HepG2 (cell line): ENCODE data around the gene RARA. TPM values are rescaled to one million over a fixed set of nuclear protein-coding genes. Genes with fewer than 3 reads are reported as not detected.

ENCODE experiments used
- AGO2 ChIP-seq: fragments of 200-400 bp; formaldehyde crosslinking; optimal IDR thresholded peaks from 2 replicates; pipeline ENCODE3; 2017; ENCODE audit warnings: mild to moderate bottlenecking, low read depth, low read length, moderate library complexity
- ONECUT2 ChIP-seq: sonication (generic); formaldehyde crosslinking; IDR thresholded peaks from 2 replicates; pipeline ENCODE4 v1.4.0; 2020; ENCODE audit warnings: missing genetic modification reagents
- POLR2G ChIP-seq: fragments of 200-400 bp; formaldehyde crosslinking; IDR thresholded peaks from 2 replicates; pipeline ENCODE4 v1.6.1; 2018; ENCODE audit warnings: mild to moderate bottlenecking, low read depth, low read length, moderate library complexity
- RARA ChIP-seq: IDR thresholded peaks from 2 replicates; pipeline ENCODE4 v1.6.1; 2016; ENCODE audit warnings: missing genetic modification reagents, missing compliant biosample characterization
- ZNF282 ChIP-seq: fragments of 450-650 bp; IDR thresholded peaks from 2 replicates; pipeline ENCODE4 v1.6.1; 2018; ENCODE audit not compliant: partially characterized antibody
- polyA plus RNA-seq, 8 experiments: library from polyadenylated mRNA; depleted of rRNA in 3 of 8; stranded (reverse) in 7 of 8; unstranded in 1 of 8; fragments of >200 nt; fragmentation: Illumina TruSeq in 4 of 8; extraction: Trizol in 4 of 8; gene quantifications; 2 replicates each; pipeline versions ENCODE4 v1.2.1 to v1.2.3, GENCODE V29; 2011 to 2016; ENCODE audit warnings: low read depth in 4 of 8, missing spikeins in 1 of 8, mixed read lengths in 1 of 8; ENCODE audit not compliant: insufficient read depth in 1 of 8
- total RNA-seq, 5 experiments: library from RNA; depleted of rRNA; stranded (reverse); fragments of >200 nt; fragmentation: Illumina TruSeq; extraction: Trizol; gene quantifications; 2 replicates each; pipeline ENCODE4 v1.2.3, GENCODE V29; 2016; ENCODE audit warnings: low read depth in 1 of 5
- TF ChIP-seq, protein P1 (sequence below): sonication (generic); formaldehyde crosslinking; IDR thresholded peaks from one replicate; pipeline ENCODE4 v1.5.1; 2020; ENCODE audit warnings: mild to moderate bottlenecking, missing genetic modification reagents; ENCODE audit errors: not compliant biosample characterization
- TF ChIP-seq, protein P2 (sequence below): sonication (generic); formaldehyde crosslinking; IDR thresholded peaks from 2 replicates; pipeline ENCODE4 v1.5.0; 2020; ENCODE audit warnings: missing genetic modification reagents
- TF ChIP-seq, protein P3 (sequence below): sonication (generic); formaldehyde crosslinking; IDR thresholded peaks from 2 replicates; pipeline ENCODE4 v1.4.0; 2020; ENCODE audit warnings: missing genetic modification reagents
- TF ChIP-seq, protein P4 (sequence below): IDR thresholded peaks from 2 replicates; pipeline ENCODE4 v1.6.1; 2016; ENCODE audit warnings: control low read depth
- TF ChIP-seq, protein P5 (sequence below): sonication (generic); formaldehyde crosslinking; IDR thresholded peaks from 2 replicates; pipeline ENCODE4 v1.9.0; 2021; ENCODE audit warnings: missing genetic modification reagents, mild to moderate bottlenecking, borderline replicate concordance

RARA gene
- total and polyA plus RNA-seq, 2 of the 13 experiments (the other 11 are each of a cell fraction or from before 2014, with no cell fraction given), result 6.4 to 8.6 TPM

DNA sequence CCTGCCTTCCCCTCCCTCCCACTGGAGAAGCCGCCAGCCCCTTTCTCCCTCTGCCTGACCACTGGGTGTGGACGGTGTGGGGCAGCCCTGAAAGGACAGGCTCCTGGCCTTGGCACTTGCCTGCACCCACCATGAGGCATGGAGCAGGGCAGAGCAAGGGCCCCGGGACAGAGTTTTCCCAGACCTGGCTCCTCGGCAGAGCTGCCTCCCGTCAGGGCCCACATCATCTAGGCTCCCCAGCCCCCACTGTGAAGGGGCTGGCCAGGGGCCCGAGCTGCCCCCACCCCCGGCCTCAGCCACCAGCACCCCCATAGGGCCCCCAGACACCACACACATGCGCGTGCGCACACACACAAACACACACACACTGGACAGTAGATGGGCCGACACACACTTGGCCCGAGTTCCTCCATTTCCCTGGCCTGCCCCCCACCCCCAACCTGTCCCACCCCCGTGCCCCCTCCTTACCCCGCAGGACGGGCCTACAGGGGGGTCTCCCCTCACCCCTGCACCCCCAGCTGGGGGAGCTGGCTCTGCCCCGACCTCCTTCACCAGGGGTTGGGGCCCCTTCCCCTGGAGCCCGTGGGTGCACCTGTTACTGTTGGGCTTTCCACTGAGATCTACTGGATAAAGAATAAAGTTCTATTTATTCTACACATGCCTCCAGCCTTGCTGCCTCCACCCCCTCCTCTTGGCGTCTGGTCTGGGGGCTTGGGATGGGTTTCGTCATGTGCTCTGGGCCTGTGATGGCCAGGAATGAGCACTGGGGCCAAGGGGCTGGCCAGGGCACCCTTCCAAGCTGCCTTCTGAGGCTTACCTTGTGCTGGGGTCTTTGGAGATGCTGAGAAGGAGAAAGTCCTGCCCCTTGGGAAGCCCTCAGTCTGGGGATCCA is 48.3 kb downstream of the RARA start (continued):
- TF ChIP-seq, protein P1, sequence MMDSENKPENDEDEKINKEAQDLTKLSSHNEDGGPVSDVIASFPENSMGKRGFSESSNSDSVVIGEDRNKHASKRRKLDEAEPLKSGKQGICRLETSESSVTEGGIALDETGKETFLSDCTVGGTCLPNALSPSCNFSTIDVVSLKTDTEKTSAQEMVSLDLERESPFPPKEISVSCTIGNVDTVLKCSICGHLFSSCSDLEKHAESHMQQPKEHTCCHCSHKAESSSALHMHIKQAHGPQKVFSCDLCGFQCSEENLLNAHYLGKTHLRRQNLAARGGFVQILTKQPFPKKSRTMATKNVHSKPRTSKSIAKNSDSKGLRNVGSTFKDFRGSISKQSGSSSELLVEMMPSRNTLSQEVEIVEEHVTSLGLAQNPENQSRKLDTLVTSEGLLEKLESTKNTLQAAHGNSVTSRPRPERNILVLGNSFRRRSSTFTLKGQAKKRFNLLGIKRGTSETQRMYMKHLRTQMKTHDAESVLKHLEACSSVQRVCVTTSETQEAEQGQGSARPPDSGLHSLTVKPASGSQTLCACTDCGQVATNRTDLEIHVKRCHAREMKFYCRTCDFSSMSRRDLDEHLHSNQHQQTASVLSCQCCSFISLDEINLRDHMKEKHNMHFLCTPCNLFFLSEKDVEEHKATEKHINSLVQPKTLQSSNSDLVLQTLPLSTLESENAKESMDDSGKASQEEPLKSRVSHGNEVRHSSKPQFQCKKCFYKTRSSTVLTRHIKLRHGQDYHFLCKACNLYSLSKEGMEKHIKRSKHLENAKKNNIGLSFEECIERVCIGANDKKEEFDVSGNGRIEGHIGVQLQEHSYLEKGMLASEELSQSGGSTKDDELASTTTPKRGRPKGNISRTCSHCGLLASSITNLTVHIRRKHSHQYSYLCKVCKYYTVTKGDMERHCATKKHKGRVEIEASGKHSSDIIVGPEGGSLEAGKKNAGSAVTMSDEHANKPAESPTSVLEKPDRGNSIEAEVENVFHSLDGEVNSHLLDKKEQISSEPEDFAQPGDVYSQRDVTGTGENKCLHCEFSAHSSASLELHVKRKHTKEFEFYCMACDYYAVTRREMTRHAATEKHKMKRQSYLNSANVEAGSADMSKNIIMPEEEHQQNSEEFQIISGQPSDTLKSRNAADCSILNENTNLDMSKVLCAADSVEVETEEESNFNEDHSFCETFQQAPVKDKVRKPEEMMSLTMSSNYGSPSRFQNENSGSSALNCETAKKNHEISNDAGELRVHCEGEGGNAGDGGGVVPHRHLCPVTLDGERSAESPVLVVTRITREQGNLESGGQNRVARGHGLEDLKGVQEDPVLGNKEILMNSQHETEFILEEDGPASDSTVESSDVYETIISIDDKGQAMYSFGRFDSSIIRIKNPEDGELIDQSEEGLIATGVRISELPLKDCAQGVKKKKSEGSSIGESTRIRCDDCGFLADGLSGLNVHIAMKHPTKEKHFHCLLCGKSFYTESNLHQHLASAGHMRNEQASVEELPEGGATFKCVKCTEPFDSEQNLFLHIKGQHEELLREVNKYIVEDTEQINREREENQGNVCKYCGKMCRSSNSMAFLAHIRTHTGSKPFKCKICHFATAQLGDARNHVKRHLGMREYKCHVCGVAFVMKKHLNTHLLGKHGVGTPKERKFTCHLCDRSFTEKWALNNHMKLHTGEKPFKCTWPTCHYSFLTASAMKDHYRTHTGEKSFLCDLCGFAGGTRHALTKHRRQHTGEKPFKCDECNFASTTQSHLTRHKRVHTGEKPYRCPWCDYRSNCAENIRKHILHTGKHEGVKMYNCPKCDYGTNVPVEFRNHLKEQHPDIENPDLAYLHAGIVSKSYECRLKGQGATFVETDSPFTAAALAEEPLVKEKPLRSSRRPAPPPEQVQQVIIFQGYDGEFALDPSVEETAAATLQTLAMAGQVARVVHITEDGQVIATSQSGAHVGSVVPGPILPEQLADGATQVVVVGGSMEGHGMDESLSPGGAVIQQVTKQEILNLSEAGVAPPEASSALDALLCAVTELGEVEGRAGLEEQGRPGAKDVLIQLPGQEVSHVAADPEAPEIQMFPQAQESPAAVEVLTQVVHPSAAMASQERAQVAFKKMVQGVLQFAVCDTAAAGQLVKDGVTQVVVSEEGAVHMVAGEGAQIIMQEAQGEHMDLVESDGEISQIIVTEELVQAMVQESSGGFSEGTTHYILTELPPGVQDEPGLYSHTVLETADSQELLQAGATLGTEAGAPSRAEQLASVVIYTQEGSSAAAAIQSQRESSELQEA, result no peak
- TF ChIP-seq ONECUT2 (CRISPR knock-in tag), result no peak
- TF ChIP-seq, protein P2, sequence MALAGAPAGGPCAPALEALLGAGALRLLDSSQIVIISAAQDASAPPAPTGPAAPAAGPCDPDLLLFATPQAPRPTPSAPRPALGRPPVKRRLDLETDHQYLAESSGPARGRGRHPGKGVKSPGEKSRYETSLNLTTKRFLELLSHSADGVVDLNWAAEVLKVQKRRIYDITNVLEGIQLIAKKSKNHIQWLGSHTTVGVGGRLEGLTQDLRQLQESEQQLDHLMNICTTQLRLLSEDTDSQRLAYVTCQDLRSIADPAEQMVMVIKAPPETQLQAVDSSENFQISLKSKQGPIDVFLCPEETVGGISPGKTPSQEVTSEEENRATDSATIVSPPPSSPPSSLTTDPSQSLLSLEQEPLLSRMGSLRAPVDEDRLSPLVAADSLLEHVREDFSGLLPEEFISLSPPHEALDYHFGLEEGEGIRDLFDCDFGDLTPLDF (CRISPR knock-in tag), result no peak
- TF ChIP-seq, protein P3, sequence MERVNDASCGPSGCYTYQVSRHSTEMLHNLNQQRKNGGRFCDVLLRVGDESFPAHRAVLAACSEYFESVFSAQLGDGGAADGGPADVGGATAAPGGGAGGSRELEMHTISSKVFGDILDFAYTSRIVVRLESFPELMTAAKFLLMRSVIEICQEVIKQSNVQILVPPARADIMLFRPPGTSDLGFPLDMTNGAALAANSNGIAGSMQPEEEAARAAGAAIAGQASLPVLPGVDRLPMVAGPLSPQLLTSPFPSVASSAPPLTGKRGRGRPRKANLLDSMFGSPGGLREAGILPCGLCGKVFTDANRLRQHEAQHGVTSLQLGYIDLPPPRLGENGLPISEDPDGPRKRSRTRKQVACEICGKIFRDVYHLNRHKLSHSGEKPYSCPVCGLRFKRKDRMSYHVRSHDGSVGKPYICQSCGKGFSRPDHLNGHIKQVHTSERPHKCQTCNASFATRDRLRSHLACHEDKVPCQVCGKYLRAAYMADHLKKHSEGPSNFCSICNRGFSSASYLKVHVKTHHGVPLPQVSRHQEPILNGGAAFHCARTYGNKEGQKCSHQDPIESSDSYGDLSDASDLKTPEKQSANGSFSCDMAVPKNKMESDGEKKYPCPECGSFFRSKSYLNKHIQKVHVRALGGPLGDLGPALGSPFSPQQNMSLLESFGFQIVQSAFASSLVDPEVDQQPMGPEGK, result 0 out of 2 replicates have a peak, but pooled peaks have one; percentile 12
- TF ChIP-seq, protein P4, sequence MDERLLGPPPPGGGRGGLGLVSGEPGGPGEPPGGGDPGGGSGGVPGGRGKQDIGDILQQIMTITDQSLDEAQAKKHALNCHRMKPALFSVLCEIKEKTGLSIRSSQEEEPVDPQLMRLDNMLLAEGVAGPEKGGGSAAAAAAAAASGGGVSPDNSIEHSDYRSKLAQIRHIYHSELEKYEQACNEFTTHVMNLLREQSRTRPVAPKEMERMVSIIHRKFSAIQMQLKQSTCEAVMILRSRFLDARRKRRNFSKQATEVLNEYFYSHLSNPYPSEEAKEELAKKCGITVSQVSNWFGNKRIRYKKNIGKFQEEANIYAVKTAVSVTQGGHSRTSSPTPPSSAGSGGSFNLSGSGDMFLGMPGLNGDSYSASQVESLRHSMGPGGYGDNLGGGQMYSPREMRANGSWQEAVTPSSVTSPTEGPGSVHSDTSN, result no peak
- TF ChIP-seq RARA (CRISPR knock-in tag), result no peak
- TF ChIP-seq, protein P5, sequence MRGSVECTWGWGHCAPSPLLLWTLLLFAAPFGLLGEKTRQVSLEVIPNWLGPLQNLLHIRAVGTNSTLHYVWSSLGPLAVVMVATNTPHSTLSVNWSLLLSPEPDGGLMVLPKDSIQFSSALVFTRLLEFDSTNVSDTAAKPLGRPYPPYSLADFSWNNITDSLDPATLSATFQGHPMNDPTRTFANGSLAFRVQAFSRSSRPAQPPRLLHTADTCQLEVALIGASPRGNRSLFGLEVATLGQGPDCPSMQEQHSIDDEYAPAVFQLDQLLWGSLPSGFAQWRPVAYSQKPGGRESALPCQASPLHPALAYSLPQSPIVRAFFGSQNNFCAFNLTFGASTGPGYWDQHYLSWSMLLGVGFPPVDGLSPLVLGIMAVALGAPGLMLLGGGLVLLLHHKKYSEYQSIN, result no peak
- no peak for TF ChIP-seq ZNF282
- peak; percentile 30; the same call in 1 of the 2 replicates for TF ChIP-seq POLR2G
- peak; percentile 53 for TF ChIP-seq AGO2
